SK-N-SH treated with all-trans-retinoic acid at 6 μM for 48 hours (cell line): ENCODE measurements around the gene ZEB1.

Experiments used
- ATAC-seq: fragments of 200-7000 bp; cut with Tn5 transposase; 3 replicates; pipeline ENCODE4 v1.9.1; 2020; ENCODE audit warnings: mild to moderate bottlenecking, moderate library complexity
- ARNTL ChIP-seq: fragments of 450-650 bp; formaldehyde crosslinking; IDR thresholded peaks from 2 replicates; pipeline ENCODE4 v1.5.0; 2020; ENCODE audit warnings: low read depth, mild to moderate bottlenecking, moderate library complexity, borderline replicate concordance
- CSDC2 ChIP-seq: fragments of 250-450 bp; sonication (Bioruptor Pico); IDR thresholded peaks from 2 replicates; pipeline ENCODE4 v1.5.0; 2020; ENCODE audit warnings: mild to moderate bottlenecking, moderate library complexity
- CSRNP3 ChIP-seq: fragments of 250-450 bp; sonication (Bioruptor Pico); IDR thresholded peaks from 2 replicates; pipeline ENCODE4 v1.5.1; 2021; ENCODE audit warnings: mild to moderate bottlenecking, moderate library complexity
- ESRRG ChIP-seq: fragments of 250-450 bp; sonication (Bioruptor Pico); IDR thresholded peaks from 2 replicates; pipeline ENCODE4 v1.6.1; 2021; ENCODE audit warnings: mild to moderate bottlenecking
- ISL1 ChIP-seq: fragments of 250-450 bp; sonication (Bioruptor Pico); IDR thresholded peaks from 2 replicates; pipeline ENCODE4 v2.1.2; 2022; ENCODE audit warnings: mild to moderate bottlenecking, moderate library complexity
- PPARA ChIP-seq: fragments of 250-450 bp; sonication (Bioruptor Pico); IDR thresholded peaks from 2 replicates; pipeline ENCODE4 v1.5.0; 2020; ENCODE audit warnings: mild to moderate bottlenecking, borderline replicate concordance
- RARB ChIP-seq: fragments of 250-450 bp; sonication (Bioruptor Pico); IDR thresholded peaks from 2 replicates; pipeline ENCODE4 v1.8.0; 2021; ENCODE audit warnings: mild to moderate bottlenecking, moderate library complexity
- SNAI2 ChIP-seq: fragments of 250-450 bp; sonication (Bioruptor Pico); IDR thresholded peaks from 2 replicates; pipeline ENCODE4 v1.5.0; 2020; ENCODE audit warnings: mild to moderate bottlenecking, moderate library complexity
- TCF4 ChIP-seq: fragments of 250-450 bp; sonication (Bioruptor Pico); IDR thresholded peaks from 2 replicates; pipeline ENCODE4 v1.8.0; 2021; ENCODE audit warnings: mild to moderate bottlenecking, moderate library complexity, borderline replicate concordance
- TOX ChIP-seq: fragments of 250-450 bp; sonication (Bioruptor Pico); IDR thresholded peaks from 2 replicates; pipeline ENCODE4 v1.8.0; 2021; ENCODE audit warnings: mild to moderate bottlenecking, moderate library complexity, borderline replicate concordance
- TSHZ2 ChIP-seq: fragments of 250-450 bp; sonication (Bioruptor Pico); IDR thresholded peaks from 2 replicates; pipeline ENCODE4 v1.5.0; 2020; ENCODE audit warnings: mild to moderate bottlenecking, moderate library complexity
- ZC3H10 ChIP-seq: fragments of 250-450 bp; sonication (Bioruptor Pico); IDR thresholded peaks from 2 replicates; pipeline ENCODE4 v1.5.1; 2021; ENCODE audit warnings: mild to moderate bottlenecking, moderate library complexity
- ZFP3 ChIP-seq: fragments of 250-450 bp; sonication (Bioruptor Pico); IDR thresholded peaks from 2 replicates; pipeline ENCODE4 v1.5.0; 2020; ENCODE audit warnings: mild to moderate bottlenecking, moderate library complexity
- ZNF565 ChIP-seq: fragments of 450-650 bp; formaldehyde crosslinking; conservative IDR thresholded peaks from 2 replicates; pipeline ENCODE4 v1.5.0; 2020; ENCODE audit warnings: low read depth, mild to moderate bottlenecking, moderate library complexity
- ZNF70 ChIP-seq: fragments of 450-650 bp; formaldehyde crosslinking; IDR thresholded peaks from 2 replicates; pipeline ENCODE4 v1.5.0; 2020; ENCODE audit warnings: mild to moderate bottlenecking, moderate library complexity
- ZNF8 ChIP-seq: fragments of 450-650 bp; formaldehyde crosslinking; IDR thresholded peaks from 2 replicates; pipeline ENCODE4 v1.5.0; 2020; ENCODE audit warnings: mild to moderate bottlenecking, moderate library complexity
- TF ChIP-seq, protein P1 (sequence below): fragments of 250-450 bp; sonication (Bioruptor Pico); IDR thresholded peaks from 2 replicates; pipeline ENCODE4 v1.8.0; 2021; ENCODE audit warnings: low read depth, mild to moderate bottlenecking, moderate library complexity, borderline replicate concordance
- TF ChIP-seq, protein P2 (sequence below): fragments of 250-450 bp; sonication (Bioruptor Pico); IDR thresholded peaks from 2 replicates; pipeline ENCODE4 v1.8.0; 2020; ENCODE audit warnings: mild to moderate bottlenecking, moderate library complexity, borderline replicate concordance

The ZEB1 gene

GRCh38 chr10:31273789-31274188 is 45.2 kb upstream of the ZEB1 start (continued):
- TF ChIP-seq, protein P1, sequence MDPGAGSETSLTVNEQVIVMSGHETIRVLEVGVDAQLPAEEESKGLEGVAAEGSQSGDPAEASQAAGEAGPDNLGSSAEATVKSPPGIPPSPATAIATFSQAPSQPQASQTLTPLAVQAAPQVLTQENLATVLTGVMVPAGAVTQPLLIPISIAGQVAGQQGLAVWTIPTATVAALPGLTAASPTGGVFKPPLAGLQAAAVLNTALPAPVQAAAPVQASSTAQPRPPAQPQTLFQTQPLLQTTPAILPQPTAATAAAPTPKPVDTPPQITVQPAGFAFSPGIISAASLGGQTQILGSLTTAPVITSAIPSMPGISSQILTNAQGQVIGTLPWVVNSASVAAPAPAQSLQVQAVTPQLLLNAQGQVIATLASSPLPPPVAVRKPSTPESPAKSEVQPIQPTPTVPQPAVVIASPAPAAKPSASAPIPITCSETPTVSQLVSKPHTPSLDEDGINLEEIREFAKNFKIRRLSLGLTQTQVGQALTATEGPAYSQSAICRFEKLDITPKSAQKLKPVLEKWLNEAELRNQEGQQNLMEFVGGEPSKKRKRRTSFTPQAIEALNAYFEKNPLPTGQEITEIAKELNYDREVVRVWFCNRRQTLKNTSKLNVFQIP, result no peak
- TF ChIP-seq ZFP3 (CRISPR knock-in tag) (no peak), RARB (CRISPR knock-in tag) (no peak), TCF4 (CRISPR knock-in tag) (no peak)

DNA sequence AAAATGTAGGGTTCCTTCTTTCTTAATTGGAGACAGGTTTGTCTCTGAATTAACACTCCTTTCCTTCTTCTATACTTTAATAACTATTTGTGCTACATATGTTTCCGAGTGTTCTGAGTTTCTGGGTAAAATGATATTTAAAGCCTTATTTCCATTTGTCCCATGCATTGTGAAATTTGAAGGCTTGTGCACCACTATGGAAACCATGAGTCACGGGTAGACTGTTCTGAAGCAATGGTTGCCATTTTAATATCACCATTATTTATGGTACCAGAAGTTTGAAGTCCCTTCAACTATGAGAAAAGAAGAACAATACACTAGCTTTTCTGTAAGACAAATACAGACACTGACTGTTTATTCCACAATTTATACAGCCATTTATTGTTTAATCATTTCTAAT is 44.7 kb upstream of the ZEB1 start:
- ATAC-seq, result no peak
- TF ChIP-seq ISL1 (CRISPR knock-in tag) (no peak), RARB (CRISPR knock-in tag) (no peak), TOX (CRISPR knock-in tag) (no peak), ARNTL (no peak), ZNF8 (CRISPR knock-in tag) (no peak), TCF4 (CRISPR knock-in tag) (no peak), TSHZ2 (CRISPR knock-in tag) (no peak), PPARA (CRISPR knock-in tag) (no peak), ZNF70 (CRISPR knock-in tag) (no peak), ESRRG (CRISPR knock-in tag) (no peak), ZC3H10 (CRISPR knock-in tag) (no peak)
- TF ChIP-seq, protein P1, result no peak
- TF ChIP-seq, protein P2, sequence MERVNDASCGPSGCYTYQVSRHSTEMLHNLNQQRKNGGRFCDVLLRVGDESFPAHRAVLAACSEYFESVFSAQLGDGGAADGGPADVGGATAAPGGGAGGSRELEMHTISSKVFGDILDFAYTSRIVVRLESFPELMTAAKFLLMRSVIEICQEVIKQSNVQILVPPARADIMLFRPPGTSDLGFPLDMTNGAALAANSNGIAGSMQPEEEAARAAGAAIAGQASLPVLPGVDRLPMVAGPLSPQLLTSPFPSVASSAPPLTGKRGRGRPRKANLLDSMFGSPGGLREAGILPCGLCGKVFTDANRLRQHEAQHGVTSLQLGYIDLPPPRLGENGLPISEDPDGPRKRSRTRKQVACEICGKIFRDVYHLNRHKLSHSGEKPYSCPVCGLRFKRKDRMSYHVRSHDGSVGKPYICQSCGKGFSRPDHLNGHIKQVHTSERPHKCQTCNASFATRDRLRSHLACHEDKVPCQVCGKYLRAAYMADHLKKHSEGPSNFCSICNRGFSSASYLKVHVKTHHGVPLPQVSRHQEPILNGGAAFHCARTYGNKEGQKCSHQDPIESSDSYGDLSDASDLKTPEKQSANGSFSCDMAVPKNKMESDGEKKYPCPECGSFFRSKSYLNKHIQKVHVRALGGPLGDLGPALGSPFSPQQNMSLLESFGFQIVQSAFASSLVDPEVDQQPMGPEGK (CRISPR knock-in tag), result no peak
- TF ChIP-seq, all 23 proteins: peak for 0

DNA sequence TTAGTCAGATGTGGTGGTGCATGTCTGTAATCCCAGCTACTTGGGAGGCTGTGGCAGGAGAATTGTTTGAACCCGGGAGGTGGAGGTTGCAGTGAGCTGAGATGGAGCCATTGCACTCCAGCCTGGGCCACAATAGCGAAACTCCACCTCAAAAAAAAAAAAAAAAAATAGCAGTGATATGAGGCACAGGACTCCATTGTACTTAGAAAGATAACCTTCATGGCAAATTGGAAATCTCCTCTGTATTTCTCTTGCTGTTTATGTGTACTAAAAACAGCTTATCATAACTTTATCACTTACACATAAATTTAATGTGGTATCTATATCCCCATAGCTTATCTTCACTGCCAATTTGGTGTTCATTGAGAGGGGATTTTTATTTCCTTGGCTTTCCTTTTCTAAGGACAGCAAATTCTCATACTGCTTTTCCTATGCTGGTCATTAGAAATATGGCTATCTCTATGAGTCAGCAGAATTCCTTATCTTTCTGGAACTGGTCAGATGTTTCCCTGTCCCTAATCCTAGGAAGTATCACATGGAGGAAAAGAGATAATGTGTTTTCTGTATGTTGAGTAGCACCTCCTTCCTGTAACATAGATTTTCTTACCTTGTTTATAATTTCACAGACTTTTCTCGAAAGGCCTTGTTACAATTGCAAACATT is 40.6 kb upstream of the ZEB1 start:
- TF ChIP-seq ZNF8 (CRISPR knock-in tag), result no peak
- TF ChIP-seq CSDC2 (CRISPR knock-in tag), result no peak
- no peak for TF ChIP-seq CSRNP3
- TF ChIP-seq, all 23 proteins: peak for 0
- no peak for ATAC-seq

- no peak for ATAC-seq
- TF ChIP-seq ESRRG (CRISPR knock-in tag) (no peak), ISL1 (CRISPR knock-in tag) (no peak), TOX (CRISPR knock-in tag) (no peak), SNAI2 (CRISPR knock-in tag) (no peak), ZNF70 (CRISPR knock-in tag) (no peak), TSHZ2 (CRISPR knock-in tag) (no peak), PPARA (CRISPR knock-in tag) (no peak), ZNF565 (no peak)
- TF ChIP-seq, protein P1, result no peak
- TF ChIP-seq, protein P2 (CRISPR knock-in tag), result no peak
Measured at GRCh38 chr10:31280972-31281371, 38.0 kb upstream of the ZEB1 start.
